IPS DF 19.7 (cell line): Measurements from ENCODE around the gene VSNL1.

Source experiments
- DNase-seq: peaks from one replicate; pipeline ENCODE4 v3.0.0-alpha.2; 2013; ENCODE audit warnings: low read depth, low spot score

VSNL1 gene

GRCh38 chr2:17611036-17611435 lies 70.5 kb downstream of the VSNL1 start:
- no peak for DNase-seq

- DNase-seq: no peak
Measured at GRCh38 chr2:17614174-17614930, 73.9 kb downstream of the VSNL1 start.

GRCh38 chr2:17615147-17615546 lies 74.7 kb downstream of the VSNL1 start:
- no peak for DNase-seq

- DNase-seq: no peak
Measured at GRCh38 chr2:17615728-17616351, 75.3 kb downstream of the VSNL1 start.

GRCh38 chr2:17616405-17616804 lies 75.9 kb downstream of the VSNL1 start:
- no peak for DNase-seq

- DNase-seq: no peak
Measured at GRCh38 chr2:17617516-17617915, 77.0 kb downstream of the VSNL1 start.

- DNase-seq: no peak
Measured at GRCh38 chr2:17617955-17618354, 77.5 kb downstream of the VSNL1 start.

GRCh38 chr2:17620280-17620679 lies 79.8 kb downstream of the VSNL1 start:
- DNase-seq: no peak

GRCh38 chr2:17620841-17621240 lies 80.3 kb downstream of the VSNL1 start:
- DNase-seq: no peak

GRCh38 chr2:17621781-17622180 lies 81.3 kb downstream of the VSNL1 start:
- DNase-seq: no peak

GRCh38 chr2:17625446-17625845 lies 85.0 kb downstream of the VSNL1 start:
- no peak for DNase-seq

GRCh38 chr2:17626986-17627385 lies 86.5 kb downstream of the VSNL1 start:
- DNase-seq: no peak

- DNase-seq: no peak
Measured at GRCh38 chr2:17627434-17627833, 86.9 kb downstream of the VSNL1 start.

GRCh38 chr2:17628349-17629261 lies 88.1 kb downstream of the VSNL1 start:
- no peak for DNase-seq

- DNase-seq: no peak
Measured at GRCh38 chr2:17630089-17630488, 89.6 kb downstream of the VSNL1 start.

- no peak for DNase-seq
Measured at GRCh38 chr2:17634997-17635396, 94.5 kb downstream of the VSNL1 start.

- DNase-seq: no peak
Measured at GRCh38 chr2:17636257-17636656, 95.8 kb downstream of the VSNL1 start.

- no peak for DNase-seq
Measured at GRCh38 chr2:17637131-17637906, 96.8 kb downstream of the VSNL1 start.

GRCh38 chr2:17638196-17638743 lies 97.8 kb downstream of the VSNL1 start:
- DNase-seq: no peak

GRCh38 chr2:17640406-17640805 lies 99.9 kb downstream of the VSNL1 start:
- DNase-seq: no peak

GRCh38 chr2:17643031-17643615 lies 102.6 kb downstream of the VSNL1 start:
- no peak for DNase-seq
